Measurements from ENCODE around the gene MYCL.
"Not testable (repeated sequence)": the region's sequence is repeated elsewhere in the genome, so short reads cannot be mapped to it uniquely, and the experiment has no call there.

Gene MYCL

DNA sequence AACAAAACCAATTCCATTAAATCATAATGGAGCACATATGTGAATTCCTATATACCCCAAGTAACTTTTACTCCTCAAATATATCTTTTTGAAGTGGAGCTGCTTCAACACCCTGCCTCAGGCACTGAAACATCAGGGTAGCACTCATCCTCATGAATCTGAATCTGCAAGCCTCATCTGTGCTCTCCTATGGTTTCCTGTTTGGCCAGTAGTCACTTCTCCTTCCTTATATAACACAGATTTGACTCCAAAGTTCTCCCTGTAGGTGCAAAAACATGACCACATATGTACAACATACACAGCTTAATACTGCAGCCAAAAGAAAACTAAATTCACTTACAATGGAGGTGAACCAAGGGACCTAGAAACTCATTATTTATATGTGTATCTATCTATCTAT lies 25.6 kb downstream of the MYCL start:
- Histone ChIP-seq H3K27me3 (ENCODE audit: insufficient read depth, low read depth, severe bottlenecking) (no peaks in the 10 kb centered on the region), H3K36me3 (peaks cover 16% of the 10 kb centered on the region), H3K9me3 (ENCODE audit: severe bottlenecking) (no peaks in the 10 kb centered on the region), H3K27ac (no peak overlapping the region), H3K4me3 (ENCODE audit: low read depth, low read length) (no peak overlapping the region)
- no peak for TF ChIP-seq CTCF (IDR thresholded peaks at IDR 0.05; ENCODE audit: low read depth, low read length)
- no peak for DNase-seq

- H3K36me3 ChIP-seq: peaks cover 23% of the 10 kb centered on the region
- no peaks in the 10 kb centered on the region for H3K9me3 ChIP-seq (ENCODE audit: severe bottlenecking)
- no peak for DNase-seq
- no peak overlapping the region for H3K4me3 ChIP-seq (ENCODE audit: low read depth, low read length)
- no peaks in the 10 kb centered on the region for H3K27me3 ChIP-seq (ENCODE audit: insufficient read depth, low read depth, severe bottlenecking)
- no peak for TF ChIP-seq CTCF (IDR thresholded peaks at IDR 0.05; ENCODE audit: low read depth, low read length)
- no peak overlapping the region for H3K27ac ChIP-seq
Observed at GRCh38 chr1:39872698-39873097, 29.0 kb downstream of the MYCL start.

DNA sequence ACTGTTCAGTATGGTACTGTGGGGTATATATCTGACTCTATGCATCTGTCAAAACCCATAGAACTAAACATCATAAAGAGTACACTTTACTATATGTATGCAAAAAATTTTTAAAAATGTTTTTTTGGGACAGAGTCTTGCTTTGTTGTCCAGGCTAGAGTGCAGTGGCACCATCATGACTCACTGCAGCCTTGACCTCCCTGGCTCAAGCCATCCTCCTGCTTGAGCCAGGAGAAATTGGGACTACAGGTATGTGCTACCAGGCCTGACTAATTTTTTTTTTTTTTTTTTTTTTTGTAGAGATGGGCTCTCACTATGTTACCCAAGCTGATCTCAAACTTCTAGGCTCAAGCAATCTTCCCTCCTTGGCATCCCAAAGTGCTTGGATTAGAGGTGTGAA lies 29.9 kb downstream of the MYCL start:
- no peak for TF ChIP-seq CTCF (IDR thresholded peaks at IDR 0.05; ENCODE audit: low read depth, low read length)
- Histone ChIP-seq H3K27ac (no peak overlapping the region), H3K9me3 (ENCODE audit: severe bottlenecking) (no peaks in the 10 kb centered on the region), H3K4me3 (ENCODE audit: low read depth, low read length) (no peak overlapping the region), H3K27me3 (ENCODE audit: insufficient read depth, low read depth, severe bottlenecking) (no peaks in the 10 kb centered on the region), H3K36me3 (peaks cover 20% of the 10 kb centered on the region)
- DNase-seq: no peak

- H3K4me3 ChIP-seq (ENCODE audit: low read depth, low read length); DNase-seq; H3K27me3 ChIP-seq (ENCODE audit: insufficient read depth, low read depth, severe bottlenecking); H3K9me3 ChIP-seq (ENCODE audit: severe bottlenecking); H3K27ac ChIP-seq: not testable (repeated sequence)
- H3K36me3 ChIP-seq: peaks cover 20% of the 10 kb centered on the region
Observed at GRCh38 chr1:39871043-39871442, 30.7 kb downstream of the MYCL start.

DNA sequence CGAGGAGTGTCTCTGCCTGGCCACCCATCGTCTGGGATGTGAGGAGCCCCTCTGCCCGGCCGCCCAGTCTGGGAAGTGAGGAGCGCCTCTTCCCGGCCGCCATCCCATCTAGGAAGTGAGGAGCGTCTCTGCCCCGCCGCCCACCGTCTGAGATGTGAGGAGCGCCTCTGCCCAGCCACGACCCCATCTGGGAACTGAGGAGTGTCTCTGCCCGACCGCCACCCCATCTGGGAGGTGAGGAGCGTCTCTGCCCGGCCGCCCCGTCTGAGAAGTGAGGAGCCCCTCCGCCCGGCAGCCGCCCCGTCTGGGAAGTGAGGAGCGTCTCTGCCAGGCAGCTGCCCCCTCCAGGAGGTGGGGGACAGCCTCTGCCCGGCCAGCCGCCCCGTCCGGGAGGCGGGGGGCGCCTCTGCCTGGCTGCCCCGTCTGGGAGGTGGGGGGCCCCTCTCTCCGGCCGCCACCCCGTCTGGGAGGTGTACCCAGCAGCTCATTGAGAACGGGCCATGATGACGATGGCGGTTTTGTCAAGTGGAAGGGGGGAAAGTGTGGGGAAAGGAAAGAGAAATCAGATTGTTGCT lies 32.1 kb downstream of the MYCL start:
- not testable (repeated sequence) for H3K27ac ChIP-seq; H3K9me3 ChIP-seq (ENCODE audit: severe bottlenecking); H3K27me3 ChIP-seq (ENCODE audit: insufficient read depth, low read depth, severe bottlenecking); DNase-seq; H3K4me3 ChIP-seq (ENCODE audit: low read depth, low read length)
- peaks cover 16% of the 10 kb centered on the region for H3K36me3 ChIP-seq

DNA sequence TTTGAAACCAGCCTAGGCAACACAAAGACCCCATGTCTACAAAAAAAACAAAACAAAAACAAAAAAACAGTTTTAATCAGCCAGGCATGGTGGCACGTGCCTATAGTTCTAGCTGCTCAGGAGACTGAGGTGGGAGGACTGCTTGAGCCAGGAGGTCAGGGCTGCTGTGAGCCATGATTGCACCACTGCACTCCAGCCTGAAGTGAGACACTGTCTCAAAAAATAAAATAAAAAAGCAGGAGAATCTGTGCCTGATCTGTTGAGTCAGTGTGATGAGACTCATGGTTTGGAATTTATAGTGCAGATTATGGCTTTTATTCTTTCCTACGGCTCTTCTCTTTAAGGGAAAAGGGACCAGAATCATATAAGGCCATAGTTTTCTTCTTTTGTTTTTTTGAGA lies 35.0 kb downstream of the MYCL start:
- TF ChIP-seq CTCF (IDR thresholded peaks at IDR 0.05; ENCODE audit: low read depth, low read length): no peak
- no peaks in the 10 kb centered on the region for H3K27me3 ChIP-seq (ENCODE audit: insufficient read depth, low read depth, severe bottlenecking)
- no peak overlapping the region for H3K4me3 ChIP-seq (ENCODE audit: low read depth, low read length)
- H3K27ac ChIP-seq: no peak overlapping the region
- peaks cover 20% of the 10 kb centered on the region for H3K36me3 ChIP-seq
- H3K9me3 ChIP-seq (ENCODE audit: severe bottlenecking): no peaks in the 10 kb centered on the region
- no peak for DNase-seq

- no peak for TF ChIP-seq CTCF (IDR thresholded peaks at IDR 0.05; ENCODE audit: low read depth, low read length)
- Histone ChIP-seq H3K27ac (no peak overlapping the region), H3K4me3 (ENCODE audit: low read depth, low read length) (no peak overlapping the region), H3K9me3 (ENCODE audit: severe bottlenecking) (no peaks in the 10 kb centered on the region), H3K27me3 (ENCODE audit: insufficient read depth, low read depth, severe bottlenecking) (no peaks in the 10 kb centered on the region), H3K36me3 (peaks cover 14% of the 10 kb centered on the region)
- no peak for DNase-seq
Observed at GRCh38 chr1:39865762-39866161, 36.0 kb downstream of the MYCL start.

Data from WERI-Rb-1 (cell line).